H1 (cell line): Measurements from ENCODE around the gene CAVIN1. TPM values are rescaled to one million over a fixed set of nuclear protein-coding genes. Genes with fewer than 3 reads are reported as not detected.
A peak's percentile ranks its signal among the peaks of the same experiment; 100 is the strongest.

Experiments used
- ATF2 ChIP-seq: IDR thresholded peaks from 2 replicates; pipeline ENCODE4 v1.6.1; 2012; ENCODE audit warnings: low read length, inconsistent platforms
- ATF3 ChIP-seq: IDR thresholded peaks from 2 replicates; pipeline ENCODE4 v1.6.1; 2011; ENCODE audit warnings: low read depth, mild to moderate bottlenecking, low read length; ENCODE audit not compliant: insufficient read depth
- BACH1 ChIP-seq: IDR thresholded peaks from 2 replicates; pipeline ENCODE4 v1.6.1; 2012; ENCODE audit warnings: low read length, improper control_type of control experiment
- BCL11A ChIP-seq, 2 experiments: IDR thresholded peaks; one replicate each; pipeline ENCODE4 v1.6.1; 2011; ENCODE audit warnings: low read depth in 2 of 2, low read length in 2 of 2, mild to moderate bottlenecking in 2 of 2
- CBX8 ChIP-seq: fragments of 300-800, 300-1000 bp; sonication (generic); IDR thresholded peaks from 2 replicates; pipeline ENCODE4 v1.7.1; 2016; ENCODE audit warnings: low read depth, low read length, borderline replicate concordance
- CHD1 ChIP-seq: IDR thresholded peaks from 2 replicates; pipeline ENCODE4 v1.6.1; 2012; ENCODE audit warnings: low read depth, low read length, improper control_type of control experiment
- CHD2 ChIP-seq: IDR thresholded peaks from 2 replicates; pipeline ENCODE4 v1.6.1; 2012; ENCODE audit warnings: low read length, improper control_type of control experiment
- EGR1 ChIP-seq: IDR thresholded peaks from 2 replicates; pipeline ENCODE4 v1.6.1; 2011; ENCODE audit warnings: low read depth, low read length, borderline replicate concordance
- HDAC2 ChIP-seq, 2 experiments: fragments of 300-600 bp in 1 of 2; sonication (generic) in 1 of 2; IDR thresholded peaks; 2 replicates each; pipeline ENCODE4 v1.6.1; 2011 to 2012; ENCODE audit warnings: low read depth in 2 of 2, low read length in 2 of 2, mild to moderate bottlenecking in 2 of 2, moderate library complexity in 2 of 2, borderline replicate concordance in 1 of 2, inconsistent platforms in 1 of 2
- MAFK ChIP-seq: IDR thresholded peaks from 2 replicates; pipeline ENCODE4 v1.6.1; 2012; ENCODE audit warnings: low read depth, mild to moderate bottlenecking, improper control_type of control experiment, low read length
- POU5F1 ChIP-seq: IDR thresholded peaks from 2 replicates; pipeline ENCODE4 v1.6.1; 2011; ENCODE audit warnings: low read depth, mild to moderate bottlenecking, low read length, moderate library complexity
- RAD21 ChIP-seq, 2 experiments: IDR thresholded peaks in 1 of 2; conservative IDR thresholded peaks in 1 of 2; 2 replicates each; pipeline ENCODE4 v1.6.1; 2011; ENCODE audit warnings: low read depth in 2 of 2, low read length in 2 of 2, improper control_type of control experiment in 1 of 2, inconsistent platforms in 1 of 2, mild to moderate bottlenecking in 1 of 2, moderate library complexity in 1 of 2
- RFX5 ChIP-seq: IDR thresholded peaks from 2 replicates; pipeline ENCODE4 v1.6.1; 2011; ENCODE audit warnings: low read depth, low read length, improper control_type of control experiment, borderline replicate concordance
- SAP30 ChIP-seq: fragments of 300-600 bp; sonication (generic); IDR thresholded peaks from 2 replicates; pipeline ENCODE4 v1.7.1; 2012; ENCODE audit warnings: low read length, moderate library complexity, mild to moderate bottlenecking, inconsistent platforms; ENCODE audit not compliant: insufficient read depth, insufficient replicate concordance
- SP1 ChIP-seq: IDR thresholded peaks from 2 replicates; pipeline ENCODE4 v1.6.1; 2011; ENCODE audit warnings: low read depth, low read length
- SP4 ChIP-seq: IDR thresholded peaks from 2 replicates; pipeline ENCODE4 v1.6.1; 2012; ENCODE audit warnings: low read length, inconsistent platforms
- SUZ12 ChIP-seq: fragments of 200-600 bp; sonication (generic); IDR thresholded peaks from 2 replicates; pipeline ENCODE4 v1.6.1; 2012; ENCODE audit warnings: mild to moderate bottlenecking, inconsistent platforms, low read length, moderate library complexity, mixed read lengths
- TAF1 ChIP-seq: IDR thresholded peaks from 2 replicates; pipeline ENCODE4 v1.6.1; 2011; ENCODE audit warnings: mild to moderate bottlenecking, low read depth, low read length
- polyA plus RNA-seq, 7 experiments: library from polyadenylated mRNA; depleted of rRNA in 3 of 7; stranded (reverse) in 5 of 7; unstranded in 2 of 7; fragments of >200 nt in 5 of 7; fragments of 200-250 nt in 2 of 7; gene quantifications; 1 replicate in 5 of 7; 2 replicates in 1 of 7; 4 replicates in 1 of 7; pipeline versions ENCODE4 v1.2.1 to v1.2.3, GENCODE V29; 2011 to 2013; ENCODE audit warnings: missing spikeins in 2 of 7, mixed read lengths in 2 of 7
- total RNA-seq: library from RNA; stranded (reverse); fragmentation: NEBNext Ultra II Directional; extraction: Animal tissue kit (Norgen Biotek cat#: 25700); gene quantifications from 2 replicates; pipeline ENCODE4 v1.2.1, GENCODE V29; 2021
- TF ChIP-seq, protein P1 (sequence below), 3 experiments: IDR thresholded peaks; 1 replicate in 2 of 3; 2 replicates in 1 of 3; pipeline versions ENCODE4 v1.5.1 to v1.6.1; 2011; ENCODE audit warnings: low read length in 3 of 3, mild to moderate bottlenecking in 3 of 3, inconsistent platforms in 2 of 3, low read depth in 1 of 3, moderate library complexity in 1 of 3; ENCODE audit not compliant: insufficient read depth in 1 of 3; ENCODE audit errors: control extremely low read depth in 1 of 3

CAVIN1 gene
- total and polyA plus RNA-seq, 2 of the 8 experiments (the other 6 are each of a cell fraction or from before 2014, with no cell fraction given) = 16.2 to 41.6 TPM

- TF ChIP-seq ATF3 (no peak), ATF2 (peak; percentile 79; the same call in 1 of the 2 replicates), HDAC2 (IDR thresholded peaks at IDR 0.05; ENCODE audit: borderline replicate concordance in 1 of 2, low read depth in 2 of 2, low read length in 2 of 2) (peak; percentile 13 to 20; a peak in 2 of 4 replicates), CHD2 (no peak), RFX5 (no peak), SAP30 (peak; percentile 67), EGR1 (peak; percentile 82; the same call in 1 of the 2 replicates), RAD21 (IDR thresholded peaks at IDR 0.05 in 1 of 2, conservative IDR thresholded peaks at IDR 0.05 in 1 of 2; ENCODE audit: low read depth in 2 of 2, low read length in 2 of 2) (no peak), SP4 (no peak), BCL11A (IDR thresholded peaks at IDR 0.05; ENCODE audit: low read depth in 2 of 2, low read length in 2 of 2) (no peak), MAFK (no peak), SP1 (no peak), CBX8 (no peak), SUZ12 (no peak), CHD1 (no peak), TAF1 (peak; percentile 61; the same call in 1 of the 2 replicates), BACH1 (peak; percentile 55), POU5F1 (no peak)
- TF ChIP-seq, protein P1, sequence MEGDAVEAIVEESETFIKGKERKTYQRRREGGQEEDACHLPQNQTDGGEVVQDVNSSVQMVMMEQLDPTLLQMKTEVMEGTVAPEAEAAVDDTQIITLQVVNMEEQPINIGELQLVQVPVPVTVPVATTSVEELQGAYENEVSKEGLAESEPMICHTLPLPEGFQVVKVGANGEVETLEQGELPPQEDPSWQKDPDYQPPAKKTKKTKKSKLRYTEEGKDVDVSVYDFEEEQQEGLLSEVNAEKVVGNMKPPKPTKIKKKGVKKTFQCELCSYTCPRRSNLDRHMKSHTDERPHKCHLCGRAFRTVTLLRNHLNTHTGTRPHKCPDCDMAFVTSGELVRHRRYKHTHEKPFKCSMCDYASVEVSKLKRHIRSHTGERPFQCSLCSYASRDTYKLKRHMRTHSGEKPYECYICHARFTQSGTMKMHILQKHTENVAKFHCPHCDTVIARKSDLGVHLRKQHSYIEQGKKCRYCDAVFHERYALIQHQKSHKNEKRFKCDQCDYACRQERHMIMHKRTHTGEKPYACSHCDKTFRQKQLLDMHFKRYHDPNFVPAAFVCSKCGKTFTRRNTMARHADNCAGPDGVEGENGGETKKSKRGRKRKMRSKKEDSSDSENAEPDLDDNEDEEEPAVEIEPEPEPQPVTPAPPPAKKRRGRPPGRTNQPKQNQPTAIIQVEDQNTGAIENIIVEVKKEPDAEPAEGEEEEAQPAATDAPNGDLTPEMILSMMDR (IDR thresholded peaks at IDR 0.05; ENCODE audit: control extremely low read depth in 1 of 3, insufficient read depth in 1 of 3, low read depth in 1 of 3, low read length in 3 of 3) = no peak
These were observed 35.6 kb upstream of the CAVIN1 start, which contains the start of gene ATP6V0A1 (continued) for GRCh38 chr17:42458497-42459255.
